KOPT-K1 (cell line): ENCODE measurements around the gene FAM110C.
"Not testable (repeated sequence)": the region's sequence is repeated elsewhere in the genome, so short reads cannot be mapped to it uniquely, and the experiment has no call there.

ENCODE experiments used
- H3K27ac ChIP-seq: fragments of 200-600 bp; sonication (generic); 2 replicates; pipeline ENCODE4 v1.5.1; 2016; ENCODE audit warnings: antibody characterized with exemption, mild to moderate bottlenecking, low read depth, low read length; ENCODE audit not compliant: poor library complexity, severe bottlenecking
- H3K36me3 ChIP-seq: fragments of 200-600 bp; sonication (generic); 2 replicates; pipeline ENCODE4 v1.5.1; 2017; ENCODE audit warnings: antibody characterized with exemption, mild to moderate bottlenecking, low read length, moderate library complexity; ENCODE audit not compliant: insufficient read depth
- H3K9me3 ChIP-seq: fragments of 200-600 bp; sonication (generic); 2 replicates; pipeline ENCODE4 v1.5.1; 2017; ENCODE audit warnings: antibody characterized with exemption, low read length, mild to moderate bottlenecking; ENCODE audit not compliant: insufficient read depth, poor library complexity, severe bottlenecking

Gene FAM110C, protein sequence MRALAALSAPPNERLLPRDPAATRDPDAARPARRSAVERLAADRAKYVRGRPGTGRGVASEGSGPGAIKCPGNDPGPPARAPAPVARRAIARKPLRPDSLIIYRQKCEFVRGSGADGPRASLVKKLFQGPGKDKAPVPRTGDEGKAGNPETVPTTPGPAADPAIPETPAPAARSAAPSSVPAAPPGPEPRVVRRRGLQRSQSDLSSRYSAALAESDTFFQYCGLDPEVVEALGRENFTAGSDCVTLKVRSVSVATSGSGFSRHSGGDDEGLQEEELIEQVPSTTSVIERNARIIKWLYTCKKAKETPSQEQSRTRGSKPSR

GRCh38 chr2:46471-47345 lies at the start of gene FAM110C:
Gene FAM110C (minus strand): TSS chr2:46505. CDS start chr2:46385, 120 bp downstream.
- Histone ChIP-seq H3K36me3 (no peaks in the 10 kb centered on the region), H3K27ac (peak within 1 kb of the TSS; percentile 73), H3K9me3 (no peaks in the 10 kb centered on the region)

DNA sequence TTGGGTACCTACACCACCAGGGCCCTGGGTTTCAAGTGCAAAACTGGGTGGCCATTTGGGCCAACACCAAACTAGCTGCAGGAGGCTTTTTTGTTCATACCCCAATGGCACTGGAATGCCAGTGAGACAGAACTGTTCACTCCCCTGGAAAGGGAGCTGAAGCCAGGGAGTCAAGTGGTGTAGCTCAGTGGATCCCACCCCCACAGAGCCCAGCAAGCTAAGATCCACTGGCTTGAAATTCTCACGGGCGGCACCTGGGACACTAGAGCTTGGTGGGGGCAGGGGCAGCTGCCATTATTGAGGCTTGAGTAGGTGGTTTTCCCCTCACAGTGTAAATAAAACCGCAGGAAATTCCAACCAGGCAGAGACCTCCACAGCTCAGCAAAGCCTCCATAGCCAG lies 46.0 kb upstream of the FAM110C start:
- no peaks in the 10 kb centered on the region for H3K36me3 ChIP-seq
- no peaks in the 10 kb centered on the region for H3K9me3 ChIP-seq
- H3K27ac ChIP-seq, result no peak overlapping the region

DNA sequence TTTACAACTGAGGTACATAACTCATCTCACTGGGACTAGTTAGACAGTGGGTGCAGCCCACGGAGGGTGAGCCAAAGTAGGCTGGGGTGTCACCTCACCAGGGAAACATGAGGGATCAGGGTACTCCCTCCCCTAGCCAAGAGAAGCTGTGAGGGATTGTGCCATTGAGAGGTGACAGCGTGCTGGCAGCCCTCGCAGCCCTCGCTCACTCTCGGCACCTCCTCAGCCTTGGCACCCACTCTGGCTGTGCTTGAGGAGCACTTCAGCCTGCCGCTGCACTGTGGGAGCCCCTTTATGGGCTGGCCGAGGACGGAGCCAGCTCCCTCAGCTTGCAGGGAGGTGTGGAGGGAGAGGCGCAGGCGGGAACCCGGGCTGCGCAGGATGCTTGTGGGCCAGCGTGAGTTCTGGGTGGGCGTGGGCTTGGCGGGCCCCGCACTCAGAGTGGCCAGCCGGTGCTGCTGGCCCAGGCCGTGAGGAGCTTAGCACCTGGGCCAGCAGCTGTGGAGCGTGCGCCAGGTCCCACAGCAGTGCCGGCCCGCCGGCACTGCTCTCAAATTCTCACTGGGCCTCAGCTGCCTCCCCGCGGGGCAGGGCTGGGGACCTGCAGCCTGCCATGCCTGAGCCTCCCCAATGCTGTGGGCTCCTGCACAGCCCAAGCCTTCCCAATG lies 44.5 kb upstream of the FAM110C start:
- H3K27ac ChIP-seq, result no peak overlapping the region
- H3K9me3 ChIP-seq, result no peaks in the 10 kb centered on the region
- H3K36me3 ChIP-seq, result no peaks in the 10 kb centered on the region

- Histone ChIP-seq H3K36me3 (no peaks in the 10 kb centered on the region), H3K9me3 (no peaks in the 10 kb centered on the region), H3K27ac (no peak overlapping the region)
These were observed 39.5 kb upstream of the FAM110C start for GRCh38 chr2:85761-86160.

- no peaks in the 10 kb centered on the region for H3K9me3 ChIP-seq
- H3K27ac ChIP-seq, result no peak overlapping the region
- no peaks in the 10 kb centered on the region for H3K36me3 ChIP-seq
These were observed 37.8 kb upstream of the FAM110C start for GRCh38 chr2:84121-84520.

DNA sequence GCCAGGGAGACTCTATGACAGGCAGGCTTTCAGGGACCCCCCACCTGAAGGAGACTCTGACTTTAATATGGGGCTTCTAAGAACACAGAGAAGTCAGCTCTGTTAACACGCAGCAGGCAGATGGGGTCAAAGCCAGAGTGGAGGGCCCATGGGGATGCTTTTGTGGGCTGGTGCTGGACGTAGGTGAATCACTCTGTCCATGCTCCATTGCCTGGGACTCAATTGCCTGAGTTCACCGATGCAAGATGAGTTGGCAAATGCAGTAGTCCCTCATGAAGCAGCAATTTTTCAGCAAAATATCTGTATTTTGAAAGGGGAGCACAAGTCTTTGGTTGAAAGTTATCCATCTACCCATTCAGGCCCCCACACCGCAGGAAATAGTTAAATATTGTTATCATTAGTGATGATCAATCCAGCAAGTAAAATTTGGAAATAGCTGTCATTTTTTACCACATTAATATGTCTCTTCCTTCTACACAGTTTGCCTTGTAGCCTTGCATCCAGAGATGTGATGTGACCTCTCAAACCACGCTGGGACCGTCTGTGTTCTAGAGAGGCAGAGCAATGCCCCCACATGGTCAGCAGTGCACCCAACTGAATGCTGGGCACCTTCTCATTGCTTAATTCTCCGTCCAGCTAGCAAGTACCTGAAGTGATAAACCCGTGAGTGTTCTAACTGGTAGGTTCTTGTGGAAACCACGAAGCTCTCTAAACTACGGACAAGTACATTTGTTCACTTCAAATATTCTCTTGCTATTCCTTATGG lies 34.8 kb upstream of the FAM110C start:
- H3K27ac ChIP-seq, result no peak overlapping the region
- H3K9me3 ChIP-seq, result peaks cover 22% of the 10 kb centered on the region
- H3K36me3 ChIP-seq, result no peaks in the 10 kb centered on the region

GRCh38 chr2:80378-80777 lies 34.1 kb upstream of the FAM110C start:
- no peak overlapping the region for H3K27ac ChIP-seq
- H3K9me3 ChIP-seq, result peaks cover 22% of the 10 kb centered on the region
- no peaks in the 10 kb centered on the region for H3K36me3 ChIP-seq

DNA sequence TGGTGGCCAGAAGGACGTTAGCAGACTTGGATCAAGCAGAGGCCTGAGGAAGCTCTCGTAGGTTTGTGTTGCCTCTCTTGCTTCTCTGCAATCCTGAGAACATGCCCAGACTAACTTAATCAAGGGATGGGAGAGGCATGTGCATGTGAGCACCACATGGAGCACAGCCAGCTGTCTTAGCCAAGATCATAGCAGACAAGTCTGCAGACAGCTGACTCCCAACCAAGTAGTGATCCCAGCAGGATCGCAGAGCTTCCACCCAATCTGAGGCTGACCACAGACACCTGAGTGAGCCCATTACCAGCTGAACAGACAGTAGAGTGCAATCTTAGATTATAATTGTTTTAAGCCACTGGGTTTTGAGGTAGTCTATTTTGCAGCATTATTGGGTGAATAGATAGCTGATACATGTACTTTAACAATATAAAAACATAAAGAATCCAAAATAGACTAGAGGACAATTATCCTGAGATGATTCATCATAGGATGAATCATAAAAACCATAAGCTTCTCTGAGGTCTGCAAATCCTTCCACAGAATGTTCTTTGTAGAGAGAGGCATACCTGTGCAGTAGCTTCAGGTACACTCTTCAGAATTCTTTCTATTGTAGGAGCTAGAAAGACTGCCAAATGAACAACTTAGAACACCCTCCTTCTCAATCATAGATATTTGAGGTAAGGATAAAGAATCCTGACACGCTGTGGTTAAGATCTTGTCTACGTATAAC lies 25.2 kb upstream of the FAM110C start:
- peaks cover 2% of the 10 kb centered on the region for H3K9me3 ChIP-seq
- H3K27ac ChIP-seq, result no peak overlapping the region
- H3K36me3 ChIP-seq, result no peaks in the 10 kb centered on the region

GRCh38 chr2:69366-70344 lies 23.4 kb upstream of the FAM110C start:
- no peaks in the 10 kb centered on the region for H3K9me3 ChIP-seq
- no peaks in the 10 kb centered on the region for H3K36me3 ChIP-seq
- no peak overlapping the region for H3K27ac ChIP-seq

DNA sequence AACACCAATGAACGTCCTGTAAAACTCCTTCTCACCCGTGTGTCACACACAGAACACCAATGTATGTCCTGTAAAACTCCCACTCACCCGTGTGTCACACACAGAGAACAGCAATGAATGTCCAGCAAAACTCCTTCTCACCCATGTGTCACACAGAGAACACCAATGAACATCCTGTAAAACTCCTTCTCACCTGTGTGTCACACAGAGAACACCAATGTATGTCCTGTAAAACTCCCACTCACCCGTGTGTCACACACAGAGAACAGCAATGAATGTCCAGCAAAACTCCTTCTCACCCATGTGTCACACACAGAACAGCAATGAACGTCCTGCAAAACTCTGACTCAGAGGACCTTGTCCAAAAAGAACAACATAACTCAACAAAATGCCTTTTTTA lies 22.3 kb upstream of the FAM110C start:
- H3K9me3 ChIP-seq, H3K36me3 ChIP-seq, H3K27ac ChIP-seq: not testable (repeated sequence)

- H3K36me3 ChIP-seq, result no peaks in the 10 kb centered on the region
- no peak overlapping the region for H3K27ac ChIP-seq
- no peaks in the 10 kb centered on the region for H3K9me3 ChIP-seq
These were observed 20.5 kb upstream of the FAM110C start for GRCh38 chr2:66853-67252.

DNA sequence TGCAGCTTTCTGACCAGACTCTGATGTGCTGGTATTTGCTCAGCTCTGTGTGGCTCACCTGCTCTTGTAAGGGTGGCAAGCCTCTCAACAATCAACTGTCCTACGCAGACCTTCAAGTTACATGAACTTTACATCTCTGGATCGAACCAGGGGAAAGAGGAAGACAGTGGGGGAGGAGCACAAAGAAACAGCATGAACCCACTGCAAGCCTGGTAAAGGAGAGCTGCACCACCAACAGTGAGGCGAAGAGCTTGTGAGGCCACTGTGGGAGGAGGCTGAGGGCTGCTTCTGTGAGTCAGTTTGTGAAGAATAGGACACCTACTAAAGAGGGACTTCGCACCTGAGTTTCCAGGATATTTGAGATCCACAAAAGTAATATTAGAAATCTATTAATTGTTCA lies 18.8 kb upstream of the FAM110C start:
- Histone ChIP-seq H3K36me3 (no peaks in the 10 kb centered on the region), H3K27ac (no peak overlapping the region), H3K9me3 (peaks cover 7% of the 10 kb centered on the region)
